Measurements from ENCODE around the gene TMEM127.

GRCh38 chr2:96205888-96206287 lies 59.9 kb downstream of the TMEM127 start:
- TF ChIP-seq HDGF (IDR thresholded peaks at IDR 0.05; ENCODE audit: borderline replicate concordance) (no peak), FOXK2 (IDR thresholded peaks at IDR 0.05) (no peak), L3MBTL2 (conservative IDR thresholded peaks at IDR 0.05) (no peak), FOXM1 (IDR thresholded peaks at IDR 0.05; ENCODE audit: borderline replicate concordance) (no peak)
